GM23338 (cell line): Measurements from ENCODE around the gene GAR1. TPM values are rescaled to one million over a fixed set of nuclear protein-coding genes. Genes with fewer than 3 reads are reported as not detected.

Experiments
- ATAC-seq: fragments of 200-7000 bp; cut with Tn5 transposase; 3 replicates; pipeline ENCODE4 v1.9.1; 2020
- DNase-seq: peaks from one replicate; pipeline ENCODE4 v3.0.0-alpha.2; 2015; ENCODE audit warnings: low spot score
- H2AFZ ChIP-seq: fragments of 200-600 bp; sonication (generic); 2 replicates; pipeline ENCODE4 v1.8.0; 2016; ENCODE audit warnings: antibody characterized with exemption, mild to moderate bottlenecking, moderate library complexity
- H3F3A ChIP-seq: fragments of 200-600 bp; sonication (generic); replicated peaks from 2 replicates; pipeline ENCODE4 v1.8.0; 2017; ENCODE audit warnings: antibody characterized with exemption, mixed run types, low read depth
- H3K27ac ChIP-seq: fragments of 200-600 bp; sonication (generic); 2 replicates; pipeline ENCODE4 v1.6.1; 2016; ENCODE audit warnings: low read depth
- H3K27me3 ChIP-seq: fragments of 200-600 bp; sonication (generic); 2 replicates; pipeline ENCODE4 v1.8.0; 2016; ENCODE audit warnings: mild to moderate bottlenecking, mixed run types, moderate library complexity; ENCODE audit not compliant: insufficient read depth
- H3K36me3 ChIP-seq: fragments of 200-600 bp; sonication (generic); 2 replicates; pipeline ENCODE4 v1.8.0; 2016; ENCODE audit warnings: mild to moderate bottlenecking; ENCODE audit not compliant: insufficient read depth
- H3K4me1 ChIP-seq: fragments of 200-600 bp; sonication (generic); 2 replicates; pipeline ENCODE4 v1.8.0; 2016; ENCODE audit warnings: mild to moderate bottlenecking, moderate library complexity; ENCODE audit not compliant: insufficient read depth
- H3K4me2 ChIP-seq: fragments of 200-600 bp; sonication (generic); 2 replicates; pipeline ENCODE4 v1.7.1; 2017; ENCODE audit warnings: mixed run types
- H3K4me3 ChIP-seq: fragments of 200-600 bp; sonication (generic); 2 replicates; pipeline ENCODE4 v1.6.1; 2016; ENCODE audit warnings: mixed run types
- H3K79me2 ChIP-seq: fragments of 200-600 bp; sonication (generic); replicated peaks from 2 replicates; pipeline ENCODE4 v1.8.0; 2017; ENCODE audit warnings: mild to moderate bottlenecking; ENCODE audit not compliant: insufficient read depth
- H3K9me2 ChIP-seq: fragments of 200-600 bp; sonication (generic); 2 replicates; pipeline ENCODE4 v1.8.0; 2017; ENCODE audit not compliant: insufficient read depth
- H4K20me1 ChIP-seq: fragments of 200-600 bp; sonication (generic); replicated peaks from 2 replicates; pipeline ENCODE4 v1.8.0; 2017; ENCODE audit warnings: mild to moderate bottlenecking; ENCODE audit not compliant: insufficient read depth
- H3K27ac Mint-ChIP-seq: 2 replicates; pipeline ENCODE4 v1.8.0; 2020; ENCODE audit warnings: inconsistent platforms, mild to moderate bottlenecking, moderate library complexity, mixed read lengths
- H3K27me3 Mint-ChIP-seq: 3 replicates; pipeline ENCODE4 v1.8.0; 2022; ENCODE audit warnings: low read depth, mild to moderate bottlenecking, moderate library complexity, mixed read lengths, inconsistent platforms; ENCODE audit not compliant: insufficient read depth, poor library complexity
- H3K36me3 Mint-ChIP-seq: 3 replicates; pipeline ENCODE4 v1.8.0; 2021; ENCODE audit warnings: low read depth, mild to moderate bottlenecking, inconsistent platforms, moderate library complexity, mixed read lengths
- H3K4me1 Mint-ChIP-seq: 3 replicates; pipeline ENCODE4 v1.8.0; 2020; ENCODE audit warnings: mild to moderate bottlenecking, inconsistent platforms, mixed read lengths
- H3K4me3 Mint-ChIP-seq: 3 replicates; pipeline ENCODE4 v1.8.0; 2021; ENCODE audit warnings: moderate library complexity, mild to moderate bottlenecking, inconsistent platforms, mixed read lengths
- H3K9me3 Mint-ChIP-seq: 3 replicates; pipeline ENCODE4 v1.8.0; 2020; ENCODE audit warnings: moderate library complexity, mild to moderate bottlenecking, inconsistent platforms, mixed read lengths
- EZH2phosphoT487 ChIP-seq: fragments of 200-600 bp; sonication (generic); IDR thresholded peaks from one replicate; pipeline ENCODE4 v1.8.1; 2018; ENCODE audit warnings: antibody characterized with exemption; ENCODE audit not compliant: unreplicated experiment
- NANOG ChIP-seq: IDR thresholded peaks from 2 replicates; pipeline ENCODE4 v1.6.1; 2016; ENCODE audit warnings: antibody characterized with exemption, borderline replicate concordance
- polyA plus RNA-seq: library from polyadenylated mRNA; unstranded; fragments of >200 nt; fragmentation: Nextera tagmentation; extraction: Ambion mirVana; gene quantifications from 2 replicates; pipeline ENCODE4 v1.2.1, GENCODE V29; 2016
- total RNA-seq: library from RNA; depleted of rRNA; stranded (reverse); fragments of >200 nt; shearing (Covaris generic); gene quantifications from 2 replicates; pipeline ENCODE4 v1.2.3, GENCODE V29; 2014
- TF ChIP-seq, protein P1 (sequence below), 2 experiments: fragments of 200-600 bp in 1 of 2; sonication (generic) in 1 of 2; conservative IDR thresholded peaks; 2 replicates each; pipeline versions ENCODE4 v1.5.1 to v1.6.1; 2016 to 2017; ENCODE audit warnings: antibody characterized with exemption in 2 of 2, low read depth in 2 of 2, mild to moderate bottlenecking in 2 of 2, moderate library complexity in 1 of 2
- TF ChIP-seq, protein P2 (sequence below): fragments of 250-450 bp; sonication (Bioruptor Pico); IDR thresholded peaks from 2 replicates; pipeline ENCODE4 v1.5.0; 2020; ENCODE audit warnings: mild to moderate bottlenecking, moderate library complexity
- TF ChIP-seq, protein P3 (sequence below): IDR thresholded peaks from 2 replicates; pipeline ENCODE4 v1.6.1; 2016; ENCODE audit warnings: antibody characterized with exemption

Gene GAR1
- total and polyA plus RNA-seq, 2 experiments from 2014 or later = 13.8 to 98.7 TPM

GRCh38 chr4:109803924-109804571 lies 11.5 kb upstream of the GAR1 start (continued):
- TF ChIP-seq, protein P1, sequence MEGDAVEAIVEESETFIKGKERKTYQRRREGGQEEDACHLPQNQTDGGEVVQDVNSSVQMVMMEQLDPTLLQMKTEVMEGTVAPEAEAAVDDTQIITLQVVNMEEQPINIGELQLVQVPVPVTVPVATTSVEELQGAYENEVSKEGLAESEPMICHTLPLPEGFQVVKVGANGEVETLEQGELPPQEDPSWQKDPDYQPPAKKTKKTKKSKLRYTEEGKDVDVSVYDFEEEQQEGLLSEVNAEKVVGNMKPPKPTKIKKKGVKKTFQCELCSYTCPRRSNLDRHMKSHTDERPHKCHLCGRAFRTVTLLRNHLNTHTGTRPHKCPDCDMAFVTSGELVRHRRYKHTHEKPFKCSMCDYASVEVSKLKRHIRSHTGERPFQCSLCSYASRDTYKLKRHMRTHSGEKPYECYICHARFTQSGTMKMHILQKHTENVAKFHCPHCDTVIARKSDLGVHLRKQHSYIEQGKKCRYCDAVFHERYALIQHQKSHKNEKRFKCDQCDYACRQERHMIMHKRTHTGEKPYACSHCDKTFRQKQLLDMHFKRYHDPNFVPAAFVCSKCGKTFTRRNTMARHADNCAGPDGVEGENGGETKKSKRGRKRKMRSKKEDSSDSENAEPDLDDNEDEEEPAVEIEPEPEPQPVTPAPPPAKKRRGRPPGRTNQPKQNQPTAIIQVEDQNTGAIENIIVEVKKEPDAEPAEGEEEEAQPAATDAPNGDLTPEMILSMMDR (conservative IDR thresholded peaks at IDR 0.05; ENCODE audit: low read depth in 2 of 2) = peak; percentile 70 to 83
- TF ChIP-seq EZH2phosphoT487 = no peak

DNA sequence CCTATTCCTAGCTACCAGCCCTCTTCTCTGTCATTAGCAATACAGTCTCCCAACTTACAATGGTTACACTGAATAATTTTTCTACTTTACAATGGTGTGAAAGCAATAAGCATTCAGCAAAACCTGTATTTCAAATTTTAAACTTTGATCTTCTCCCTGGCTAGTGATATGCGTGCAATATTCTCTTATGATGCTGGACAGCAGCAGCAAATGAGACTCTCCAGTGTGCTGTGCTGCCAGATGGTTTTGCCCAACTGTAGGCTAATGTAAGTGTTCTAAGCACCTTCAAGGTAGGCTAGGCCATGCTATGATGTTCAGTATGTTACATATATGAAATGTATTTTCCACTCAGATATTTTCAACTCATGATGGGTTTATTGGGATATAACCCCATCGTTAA lies 5.9 kb upstream of the GAR1 start:
- no peak overlapping the region for H3K4me3 ChIP-seq
- no peaks in the 10 kb centered on the region for H3K79me2 ChIP-seq
- H3K27ac ChIP-seq = no peak overlapping the region
- no peaks in the 10 kb centered on the region for H3K27me3 ChIP-seq
- ATAC-seq (no peak), DNase-seq (no peak)
- peaks cover 4% of the 10 kb centered on the region for H3K27me3 Mint-ChIP-seq
- no peak overlapping the region for H3K27ac Mint-ChIP-seq
- no peak overlapping the region for H3K4me2 ChIP-seq
- peaks cover 16% of the 10 kb centered on the region for H3K4me1 ChIP-seq
- H3K9me3 Mint-ChIP-seq = no peaks in the 10 kb centered on the region
- H3F3A ChIP-seq = 0 out of 2 replicates have a peak, but pooled peaks cover 2% of the 10 kb centered on the region
- H3K9me2 ChIP-seq = no peaks in the 10 kb centered on the region
- no peak overlapping the region for H3K4me3 Mint-ChIP-seq
- no peak for TF ChIP-seq NANOG
- TF ChIP-seq, protein P2, sequence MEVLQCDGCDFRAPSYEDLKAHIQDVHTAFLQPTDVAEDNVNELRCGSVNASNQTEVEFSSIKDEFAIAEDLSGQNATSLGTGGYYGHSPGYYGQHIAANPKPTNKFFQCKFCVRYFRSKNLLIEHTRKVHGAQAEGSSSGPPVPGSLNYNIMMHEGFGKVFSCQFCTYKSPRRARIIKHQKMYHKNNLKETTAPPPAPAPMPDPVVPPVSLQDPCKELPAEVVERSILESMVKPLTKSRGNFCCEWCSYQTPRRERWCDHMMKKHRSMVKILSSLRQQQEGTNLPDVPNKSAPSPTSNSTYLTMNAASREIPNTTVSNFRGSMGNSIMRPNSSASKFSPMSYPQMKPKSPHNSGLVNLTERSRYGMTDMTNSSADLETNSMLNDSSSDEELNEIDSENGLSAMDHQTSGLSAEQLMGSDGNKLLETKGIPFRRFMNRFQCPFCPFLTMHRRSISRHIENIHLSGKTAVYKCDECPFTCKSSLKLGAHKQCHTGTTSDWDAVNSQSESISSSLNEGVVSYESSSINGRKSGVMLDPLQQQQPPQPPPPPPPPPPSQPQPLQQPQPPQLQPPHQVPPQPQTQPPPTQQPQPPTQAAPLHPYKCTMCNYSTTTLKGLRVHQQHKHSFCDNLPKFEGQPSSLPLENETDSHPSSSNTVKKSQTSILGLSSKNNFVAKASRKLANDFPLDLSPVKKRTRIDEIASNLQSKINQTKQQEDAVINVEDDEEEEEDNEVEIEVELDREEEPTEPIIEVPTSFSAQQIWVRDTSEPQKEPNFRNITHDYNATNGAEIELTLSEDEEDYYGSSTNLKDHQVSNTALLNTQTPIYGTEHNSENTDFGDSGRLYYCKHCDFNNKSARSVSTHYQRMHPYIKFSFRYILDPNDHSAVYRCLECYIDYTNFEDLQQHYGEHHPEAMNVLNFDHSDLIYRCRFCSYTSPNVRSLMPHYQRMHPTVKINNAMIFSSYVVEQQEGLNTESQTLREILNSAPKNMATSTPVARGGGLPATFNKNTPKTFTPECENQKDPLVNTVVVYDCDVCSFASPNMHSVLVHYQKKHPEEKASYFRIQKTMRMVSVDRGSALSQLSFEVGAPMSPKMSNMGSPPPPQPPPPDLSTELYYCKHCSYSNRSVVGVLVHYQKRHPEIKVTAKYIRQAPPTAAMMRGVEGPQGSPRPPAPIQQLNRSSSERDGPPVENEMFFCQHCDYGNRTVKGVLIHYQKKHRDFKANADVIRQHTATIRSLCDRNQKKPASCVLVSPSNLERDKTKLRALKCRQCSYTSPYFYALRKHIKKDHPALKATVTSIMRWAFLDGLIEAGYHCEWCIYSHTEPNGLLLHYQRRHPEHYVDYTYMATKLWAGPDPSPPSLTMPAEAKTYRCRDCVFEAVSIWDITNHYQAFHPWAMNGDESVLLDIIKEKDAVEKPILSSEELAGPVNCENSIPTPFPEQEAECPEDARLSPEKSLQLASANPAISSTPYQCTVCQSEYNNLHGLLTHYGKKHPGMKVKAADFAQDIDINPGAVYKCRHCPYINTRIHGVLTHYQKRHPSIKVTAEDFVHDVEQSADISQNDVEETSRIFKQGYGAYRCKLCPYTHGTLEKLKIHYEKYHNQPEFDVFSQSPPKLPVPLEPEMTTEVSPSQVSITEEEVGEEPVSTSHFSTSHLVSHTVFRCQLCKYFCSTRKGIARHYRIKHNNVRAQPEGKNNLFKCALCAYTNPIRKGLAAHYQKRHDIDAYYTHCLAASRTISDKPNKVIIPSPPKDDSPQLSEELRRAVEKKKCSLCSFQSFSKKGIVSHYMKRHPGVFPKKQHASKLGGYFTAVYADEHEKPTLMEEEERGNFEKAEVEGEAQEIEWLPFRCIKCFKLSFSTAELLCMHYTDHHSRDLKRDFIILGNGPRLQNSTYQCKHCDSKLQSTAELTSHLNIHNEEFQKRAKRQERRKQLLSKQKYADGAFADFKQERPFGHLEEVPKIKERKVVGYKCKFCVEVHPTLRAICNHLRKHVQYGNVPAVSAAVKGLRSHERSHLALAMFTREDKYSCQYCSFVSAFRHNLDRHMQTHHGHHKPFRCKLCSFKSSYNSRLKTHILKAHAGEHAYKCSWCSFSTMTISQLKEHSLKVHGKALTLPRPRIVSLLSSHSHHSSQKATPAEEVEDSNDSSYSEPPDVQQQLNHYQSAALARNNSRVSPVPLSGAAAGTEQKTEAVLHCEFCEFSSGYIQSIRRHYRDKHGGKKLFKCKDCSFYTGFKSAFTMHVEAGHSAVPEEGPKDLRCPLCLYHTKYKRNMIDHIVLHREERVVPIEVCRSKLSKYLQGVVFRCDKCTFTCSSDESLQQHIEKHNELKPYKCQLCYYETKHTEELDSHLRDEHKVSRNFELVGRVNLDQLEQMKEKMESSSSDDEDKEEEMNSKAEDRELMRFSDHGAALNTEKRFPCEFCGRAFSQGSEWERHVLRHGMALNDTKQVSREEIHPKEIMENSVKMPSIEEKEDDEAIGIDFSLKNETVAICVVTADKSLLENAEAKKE = no peak
- TF ChIP-seq, protein P3, sequence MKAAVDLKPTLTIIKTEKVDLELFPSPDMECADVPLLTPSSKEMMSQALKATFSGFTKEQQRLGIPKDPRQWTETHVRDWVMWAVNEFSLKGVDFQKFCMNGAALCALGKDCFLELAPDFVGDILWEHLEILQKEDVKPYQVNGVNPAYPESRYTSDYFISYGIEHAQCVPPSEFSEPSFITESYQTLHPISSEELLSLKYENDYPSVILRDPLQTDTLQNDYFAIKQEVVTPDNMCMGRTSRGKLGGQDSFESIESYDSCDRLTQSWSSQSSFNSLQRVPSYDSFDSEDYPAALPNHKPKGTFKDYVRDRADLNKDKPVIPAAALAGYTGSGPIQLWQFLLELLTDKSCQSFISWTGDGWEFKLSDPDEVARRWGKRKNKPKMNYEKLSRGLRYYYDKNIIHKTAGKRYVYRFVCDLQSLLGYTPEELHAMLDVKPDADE = no peak
- peaks cover 16% of the 10 kb centered on the region for H3K4me1 Mint-ChIP-seq
- H2AFZ ChIP-seq = no peak overlapping the region
- no peaks in the 10 kb centered on the region for H4K20me1 ChIP-seq
- no peaks in the 10 kb centered on the region for H3K36me3 Mint-ChIP-seq
- H3K36me3 ChIP-seq = no peaks in the 10 kb centered on the region
